Frontal cortex (tissue), 4 donors: ENCODE measurements around the gene NEU4. TPM values are rescaled to one million over a fixed set of nuclear protein-coding genes. Genes with fewer than 3 reads are reported as not detected.

Source experiments
- DNase-seq, 2 donors: peaks; one replicate each; pipeline ENCODE4 v3.0.0; 2012; ENCODE audit warnings: low spot score in 2 of 2
- FAIRE-seq: peaks from 2 replicates; lab custom pipeline; 2012; peaks lifted over from hg19 to GRCh38; lab: Jason Lieb, UNC
- total RNA-seq: library from RNA; depleted of rRNA; stranded (reverse); fragments of >200 nt; gene quantifications from one replicate; pipeline ENCODE4 v1.2.3, GENCODE V29; 2014
- donor health status: control.
- donor health status: control.
- donor health status: control.

Gene NEU4
- total RNA-seq, 1 donor from 2014 or later, result 1.6 TPM

- FAIRE-seq (no peak), DNase-seq (no peak)
Measured at GRCh38 chr2:241844831-241845578, 36.0 kb downstream of the NEU4 start.

GRCh38 chr2:241846406-241846805 is 37.4 kb downstream of the NEU4 start:
- FAIRE-seq, result no peak
- no peak for DNase-seq

- DNase-seq (peak in 1 of 2 donors; percentile 32), FAIRE-seq (no peak)
Measured at GRCh38 chr2:241848761-241849615, 40.0 kb downstream of the NEU4 start.

GRCh38 chr2:241849616-241850543 is 40.9 kb downstream of the NEU4 start:
- DNase-seq (peak; percentile 18 to 26), FAIRE-seq (no peak)

GRCh38 chr2:241850544-241851324 is 41.7 kb downstream of the NEU4 start:
- FAIRE-seq (no peak), DNase-seq (peak in 1 of 2 donors; percentile 17)

- no peak for FAIRE-seq
- DNase-seq, result peak in 1 of 2 donors; percentile 28
Measured at GRCh38 chr2:241851325-241852115, 42.5 kb downstream of the NEU4 start.

GRCh38 chr2:241852116-241852980 is 43.4 kb downstream of the NEU4 start:
- FAIRE-seq, result no peak

GRCh38 chr2:241852981-241853631 is 44.1 kb downstream of the NEU4 start:
- no peak for FAIRE-seq
- peak in 1 of 2 donors; percentile 31 for DNase-seq

More at GRCh38 chr2:241852116-241852980, 43.4 kb downstream of the NEU4 start:
- peak in 1 of 2 donors; percentile 23 for DNase-seq

- no peak for FAIRE-seq
- peak in 1 of 2 donors; percentile 24 for DNase-seq
Measured at GRCh38 chr2:241853651-241854341, 44.8 kb downstream of the NEU4 start.

- no peak for FAIRE-seq
- DNase-seq, result peak in 1 of 2 donors; percentile 46
Measured at GRCh38 chr2:241854342-241855244, 45.6 kb downstream of the NEU4 start.

GRCh38 chr2:241855245-241855887 is 46.4 kb downstream of the NEU4 start:
- no peak for FAIRE-seq
- no peak for DNase-seq

GRCh38 chr2:241855888-241856422 is 47.0 kb downstream of the NEU4 start:
- no peak for DNase-seq
- no peak for FAIRE-seq

- FAIRE-seq (no peak), DNase-seq (no peak)
Measured at GRCh38 chr2:241857041-241857541, 48.1 kb downstream of the NEU4 start.

GRCh38 chr2:241857572-241858121 is 48.7 kb downstream of the NEU4 start:
- FAIRE-seq (no peak), DNase-seq (no peak)
